Endothelial cell of umbilical vein (primary cell): ENCODE data around the gene CCDC27. TPM values are rescaled to one million over a fixed set of nuclear protein-coding genes. Genes with fewer than 3 reads are reported as not detected.

Experiments used
- BruUV-seq: library from RNA; stranded (reverse); fragments of 400-500 nt; replicated peaks from 2 replicates; lab custom pipeline; 2021; lab: Mats Ljungman, UMichigan
- CTCF ChIA-PET: fragments of 300-600, 350-600 bp; sonication (Branson Sonifier 250); formaldehyde crosslinking; loops from one replicate; lab custom pipeline; 2021; ENCODE audit warnings: antibody characterized with exemption, inconsistent platforms; lab: Charles Lee
- POLR2A ChIA-PET: fragments of 300-600, 350-600 bp; sonication (Branson Sonifier 250); formaldehyde crosslinking; loops from one replicate; lab custom pipeline; 2021; ENCODE audit warnings: antibody characterized with exemption, inconsistent platforms; lab: Charles Lee
- DNase-seq: peaks from one replicate; pipeline ENCODE4 v3.0.0-alpha.2; 2011; ENCODE audit warnings: low read depth, low spot score
- FAIRE-seq: peaks from 2 replicates; lab custom pipeline; 2011; peaks lifted over from hg19 to GRCh38; lab: Jason Lieb, UNC
- H2AFZ ChIP-seq: 2 replicates; pipeline ENCODE4 v1.6.0; 2012; ENCODE audit warnings: low read depth, low read length, control low read depth, inconsistent platforms
- H3K27ac ChIP-seq: 2 replicates; pipeline ENCODE4 v1.5.1; 2011; ENCODE audit warnings: low read depth, mild to moderate bottlenecking, control low read depth, low read length, moderate library complexity; ENCODE audit not compliant: insufficient read depth
- H3K27me3 ChIP-seq, 2 experiments: 2 replicates each; pipeline versions ENCODE4 v1.6.0 to v1.6.1; 2011; ENCODE audit warnings: low read length in 2 of 2, mixed read lengths in 1 of 2; ENCODE audit not compliant: control insufficient read depth in 2 of 2, insufficient read depth in 2 of 2
- H3K36me3 ChIP-seq, 2 experiments: 2 replicates in 1 of 2; 3 replicates in 1 of 2; pipeline ENCODE4 v1.5.1; 2011; ENCODE audit warnings: low read length in 2 of 2, mild to moderate bottlenecking in 1 of 2, moderate library complexity in 1 of 2; ENCODE audit not compliant: control insufficient read depth in 2 of 2, insufficient read depth in 2 of 2; ENCODE audit errors: extremely low read depth in 1 of 2
- H3K4me1 ChIP-seq: 3 replicates; pipeline ENCODE4 v1.5.1; 2011; ENCODE audit warnings: mild to moderate bottlenecking, low read length; ENCODE audit not compliant: control insufficient read depth, insufficient read depth; ENCODE audit errors: extremely low read depth
- H3K4me2 ChIP-seq: 2 replicates; pipeline ENCODE4 v1.6.1; 2011; ENCODE audit warnings: low read length, control low read depth, mixed read lengths; ENCODE audit not compliant: insufficient read depth
- H3K4me3 ChIP-seq, 3 experiments: fragments of 200-600 bp in 1 of 3; sonication (generic), shearing (Covaris generic) in 1 of 3; replicated peaks in 1 of 3; 2 replicates each; pipeline ENCODE4 v1.5.1; 2011 to 2016; ENCODE audit warnings: control low read depth in 3 of 3, low read length in 3 of 3, mild to moderate bottlenecking in 2 of 3, inconsistent platforms in 1 of 3, low read depth in 1 of 3, moderate library complexity in 1 of 3; ENCODE audit not compliant: insufficient read depth in 1 of 3
- H3K79me2 ChIP-seq: 2 replicates; pipeline ENCODE4 v1.6.0; 2012; ENCODE audit warnings: low read length, inconsistent platforms; ENCODE audit not compliant: control insufficient read depth, insufficient read depth
- H3K9ac ChIP-seq: replicated peaks from 2 replicates; pipeline ENCODE3; 2011; ENCODE audit warnings: low read length, control low read depth; ENCODE audit not compliant: insufficient read depth; ENCODE audit errors: extremely low read depth
- H3K9me1 ChIP-seq: replicated peaks from 3 replicates; pipeline ENCODE4 v1.6.0; 2011; ENCODE audit warnings: mild to moderate bottlenecking, low read length; ENCODE audit not compliant: control insufficient read depth, insufficient read depth; ENCODE audit errors: extremely low read depth
- H3K9me3 ChIP-seq: replicated peaks from 2 replicates; pipeline ENCODE4 v1.5.1; 2012; ENCODE audit warnings: low read length, inconsistent platforms; ENCODE audit not compliant: control insufficient read depth, insufficient read depth
- H4K20me1 ChIP-seq: replicated peaks from 2 replicates; pipeline ENCODE3; 2011; ENCODE audit warnings: mild to moderate bottlenecking, low read length; ENCODE audit not compliant: control insufficient read depth, insufficient read depth; ENCODE audit errors: extremely low read depth
- EZH2 ChIP-seq: IDR thresholded peaks from 2 replicates; pipeline ENCODE4 v1.6.1; 2012; ENCODE audit warnings: borderline replicate concordance, low read depth, mild to moderate bottlenecking, moderate library complexity, low read length, inconsistent platforms; ENCODE audit not compliant: severe bottlenecking
- FOS ChIP-seq: IDR thresholded peaks from 2 replicates; pipeline ENCODE4 v1.6.1; 2011; ENCODE audit warnings: mild to moderate bottlenecking, low read length, moderate library complexity, borderline replicate concordance; ENCODE audit not compliant: insufficient read depth
- GATA2 ChIP-seq: IDR thresholded peaks from 2 replicates; pipeline ENCODE4 v1.7.0; 2011; ENCODE audit warnings: low read depth, mild to moderate bottlenecking, moderate library complexity, mixed read lengths, low read length; ENCODE audit not compliant: insufficient read length, insufficient read depth
- JUN ChIP-seq: IDR thresholded peaks from 2 replicates; pipeline ENCODE4 v1.6.1; 2011; ENCODE audit warnings: borderline replicate concordance, low read depth; ENCODE audit not compliant: insufficient read length, insufficient read depth
- MYC ChIP-seq: IDR thresholded peaks from one replicate; pipeline ENCODE4 v1.6.1; 2011; ENCODE audit warnings: mild to moderate bottlenecking, low read depth, low read length
- POLR2A ChIP-seq: IDR thresholded peaks from 2 replicates; pipeline ENCODE4 v1.6.1; 2012; ENCODE audit warnings: low read depth, mild to moderate bottlenecking, control low read depth, low read length
- POLR2AphosphoS5 ChIP-seq: IDR thresholded peaks from 2 replicates; pipeline ENCODE4 v1.6.1; 2012; ENCODE audit warnings: low read depth, mild to moderate bottlenecking, control low read depth, low read length, moderate library complexity; ENCODE audit not compliant: insufficient read depth
- dilution Hi-C: fragments of 300-500 bp; cut with MboI; formaldehyde crosslinking; loops from one replicate; pipeline ENCODE4 v1.15.0; 2019; ENCODE audit warnings: low sequenced_read_pairs; ENCODE audit not compliant: extremely low pct_ligation_motif_present
- intact Hi-C: fragments of 100-400 bp; cut with micrococcal nuclease; formaldehyde crosslinking; loops from one replicate; pipeline ENCODE4 v1.10.0; 2022
- polyA plus RNA-seq, 4 experiments: library from polyadenylated mRNA; depleted of rRNA in 3 of 4; stranded (reverse) in 3 of 4; unstranded in 1 of 4; fragments of >200 nt; gene quantifications; 2 replicates each; pipeline versions ENCODE4 v1.2.1 to v1.2.3, GENCODE V29; 2011 to 2012; ENCODE audit warnings: missing spikeins in 1 of 4
- total RNA-seq: library from RNA; stranded (reverse); gene quantifications from 2 replicates; pipeline ENCODE4 v1.2.3, GENCODE V29; 2021
- TF ChIP-seq, protein P1 (sequence below), 2 donors: IDR thresholded peaks; 1 replicate in 1 of 2; 2 replicates in 1 of 2; pipeline ENCODE4 v1.5.1; 2011; ENCODE audit warnings: low read length in 2 of 2, mild to moderate bottlenecking in 2 of 2, moderate library complexity in 2 of 2, control low read depth in 1 of 2, inconsistent platforms in 1 of 2, low read depth in 1 of 2; ENCODE audit not compliant: insufficient read depth in 1 of 2; ENCODE audit errors: extremely low read depth in 1 of 2
- TF ChIP-seq, protein P2 (sequence below): IDR thresholded peaks from 2 replicates; pipeline ENCODE4 v1.6.1; 2011; ENCODE audit not compliant: insufficient read depth, insufficient read length

The CCDC27 gene
- total and polyA plus RNA-seq, 2 donors (not counting 3 experiments of a cell fraction or from before 2014, with no cell fraction given) = not detected

DNA sequence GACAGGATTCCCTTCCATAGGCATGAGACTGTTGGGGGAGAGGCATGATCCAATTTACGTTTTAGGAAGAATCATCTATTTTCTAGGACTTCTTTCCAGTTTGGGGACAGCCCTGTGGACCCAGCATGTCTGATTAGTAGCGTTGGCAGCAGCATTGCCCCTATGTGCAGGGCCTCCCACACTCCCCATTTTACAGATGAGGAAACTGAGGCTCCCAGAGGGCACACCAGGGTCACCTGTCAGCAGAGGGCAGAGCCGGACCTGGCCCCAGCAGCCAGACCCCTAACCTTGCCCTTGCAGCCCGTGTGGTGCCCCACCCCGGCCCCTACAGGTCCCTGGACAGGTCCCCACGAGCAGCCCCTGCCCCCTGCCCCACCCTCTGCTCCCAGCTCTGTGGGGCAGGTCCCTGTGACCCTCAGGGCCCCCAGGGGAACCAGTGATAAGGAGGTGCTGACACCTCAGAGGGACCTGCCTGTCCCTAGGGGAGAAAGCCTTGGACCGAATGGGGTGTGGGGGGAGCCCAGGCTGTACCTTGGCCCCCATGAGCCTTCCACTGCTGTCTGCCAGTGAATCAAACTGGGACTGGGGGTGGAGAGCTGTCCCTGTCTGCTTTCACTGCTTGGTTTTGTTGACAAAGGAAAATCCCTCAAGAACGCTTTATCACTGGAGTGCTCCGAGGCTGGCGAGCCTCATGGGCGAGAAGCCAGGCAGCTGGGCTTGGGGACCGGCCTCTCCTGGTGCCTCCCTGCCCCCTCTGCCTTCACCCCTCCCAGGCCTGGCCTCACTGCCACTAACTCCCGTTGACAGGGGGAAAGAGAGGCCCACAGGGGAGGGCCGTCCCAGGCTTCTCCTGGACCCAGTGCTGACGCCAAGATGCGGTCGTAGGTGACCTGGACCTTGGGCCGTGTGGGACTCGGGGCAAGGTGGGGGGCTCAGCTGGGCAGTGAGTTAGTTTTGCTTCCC lies 39.4 kb upstream of the CCDC27 start:
- intact Hi-C loops = no loop called here
- POLR2A ChIA-PET = no interaction called here
- Histone ChIP-seq H3K79me2 (no peaks in the 10 kb centered on the region), H3K4me1 (no peaks in the 10 kb centered on the region), H3K27ac (no peak overlapping the region), H3K9me3 (no peaks in the 10 kb centered on the region), H3K27me3 (no peaks in the 10 kb centered on the region), H3K9ac (no peak overlapping the region), H3K9me1 (no peaks in the 10 kb centered on the region), H2AFZ (no peak overlapping the region), H4K20me1 (no peaks in the 10 kb centered on the region), H3K4me3 (no peak overlapping the region), H3K4me2 (no peak overlapping the region), H3K36me3 (no peaks in the 10 kb centered on the region)
- CTCF ChIA-PET = interaction anchor here (3.6 kb wide), 1 partner anchor 12 kb away, joined by 20 read pairs; no protein-coding TSS in a partner anchor
- no TSS peak for BruUV-seq
- DNase-seq (no peak), FAIRE-seq (no peak)
- TF ChIP-seq, protein P1, sequence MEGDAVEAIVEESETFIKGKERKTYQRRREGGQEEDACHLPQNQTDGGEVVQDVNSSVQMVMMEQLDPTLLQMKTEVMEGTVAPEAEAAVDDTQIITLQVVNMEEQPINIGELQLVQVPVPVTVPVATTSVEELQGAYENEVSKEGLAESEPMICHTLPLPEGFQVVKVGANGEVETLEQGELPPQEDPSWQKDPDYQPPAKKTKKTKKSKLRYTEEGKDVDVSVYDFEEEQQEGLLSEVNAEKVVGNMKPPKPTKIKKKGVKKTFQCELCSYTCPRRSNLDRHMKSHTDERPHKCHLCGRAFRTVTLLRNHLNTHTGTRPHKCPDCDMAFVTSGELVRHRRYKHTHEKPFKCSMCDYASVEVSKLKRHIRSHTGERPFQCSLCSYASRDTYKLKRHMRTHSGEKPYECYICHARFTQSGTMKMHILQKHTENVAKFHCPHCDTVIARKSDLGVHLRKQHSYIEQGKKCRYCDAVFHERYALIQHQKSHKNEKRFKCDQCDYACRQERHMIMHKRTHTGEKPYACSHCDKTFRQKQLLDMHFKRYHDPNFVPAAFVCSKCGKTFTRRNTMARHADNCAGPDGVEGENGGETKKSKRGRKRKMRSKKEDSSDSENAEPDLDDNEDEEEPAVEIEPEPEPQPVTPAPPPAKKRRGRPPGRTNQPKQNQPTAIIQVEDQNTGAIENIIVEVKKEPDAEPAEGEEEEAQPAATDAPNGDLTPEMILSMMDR (IDR thresholded peaks at IDR 0.05; ENCODE audit: extremely low read depth in 1 of 2, insufficient read depth in 1 of 2, low read depth in 1 of 2, low read length in 2 of 2) = no peak
- TF ChIP-seq MYC (no peak), POLR2AphosphoS5 (no peak), EZH2 (no peak), GATA2 (no peak), POLR2A (no peak), JUN (no peak), FOS (no peak)
- TF ChIP-seq, protein P2, sequence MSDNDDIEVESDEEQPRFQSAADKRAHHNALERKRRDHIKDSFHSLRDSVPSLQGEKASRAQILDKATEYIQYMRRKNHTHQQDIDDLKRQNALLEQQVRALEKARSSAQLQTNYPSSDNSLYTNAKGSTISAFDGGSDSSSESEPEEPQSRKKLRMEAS = no peak
- dilution Hi-C loops = no loop called here
